ENCODE results near the gene PTEN.
A peak's percentile ranks its signal among the peaks of the same experiment; 100 is the strongest.
"Not testable (repeated sequence)": the region's sequence is repeated elsewhere in the genome, so short reads cannot be mapped to it uniquely, and the experiment has no call there.

PTEN gene

GRCh38 chr10:87862679-87863052 lies 759 bp upstream of the PTEN start:
- Histone ChIP-seq H3K9me3 (ENCODE audit: low read length) (no peaks in the 10 kb centered on the region), H3K27ac (ENCODE audit: low read depth, low read length) (peak overlapping the region; percentile 93), H3K36me3 (ENCODE audit: insufficient read depth, low read length) (no peaks in the 10 kb centered on the region), H3K27me3 (ENCODE audit: control insufficient read depth in 1 of 2, insufficient read depth in 2 of 2, low read length in 2 of 2) (no peaks in the 10 kb centered on the region), H3K9ac (ENCODE audit: low read length) (peak overlapping the region; percentile 83), H3K4me1 (ENCODE audit: insufficient read depth, low read length) (no peaks in the 10 kb centered on the region), H3K4me3 (ENCODE audit: low read depth in 1 of 2, low read length in 2 of 2) (peak overlapping the region; percentile 86 to 96)

- H3K9me3 ChIP-seq (ENCODE audit: low read length); H3K36me3 ChIP-seq (ENCODE audit: insufficient read depth, low read length); H3K27me3 ChIP-seq (ENCODE audit: control insufficient read depth in 1 of 2, insufficient read depth in 2 of 2, low read length in 2 of 2): not testable (repeated sequence)
- peaks cover 12% of the 10 kb centered on the region for H3K4me1 ChIP-seq (ENCODE audit: insufficient read depth, low read length)
- peak overlapping the region; percentile 92 to 96 for H3K4me3 ChIP-seq (ENCODE audit: low read depth in 1 of 2, low read length in 2 of 2)
- H3K27ac ChIP-seq (ENCODE audit: low read depth, low read length) = peak overlapping the region; percentile 93
- peak overlapping the region; percentile 62 for H3K9ac ChIP-seq (ENCODE audit: low read length)
These were observed 598 bp downstream of the PTEN start for GRCh38 chr10:87863951-87864495.

GRCh38 chr10:87864496-87865059 lies 1.2 kb downstream of the PTEN start:
- H3K9ac ChIP-seq (ENCODE audit: low read length) = peak overlapping the region; percentile 62
- no peaks in the 10 kb centered on the region for H3K36me3 ChIP-seq (ENCODE audit: insufficient read depth, low read length)
- peak overlapping the region; percentile 93 for H3K27ac ChIP-seq (ENCODE audit: low read depth, low read length)
- H3K4me3 ChIP-seq (ENCODE audit: low read depth in 1 of 2, low read length in 2 of 2) = peak overlapping the region; percentile 76 to 92
- H3K27me3 ChIP-seq (ENCODE audit: control insufficient read depth in 1 of 2, insufficient read depth in 2 of 2, low read length in 2 of 2) = no peaks in the 10 kb centered on the region
- no peaks in the 10 kb centered on the region for H3K9me3 ChIP-seq (ENCODE audit: low read length)
- H3K4me1 ChIP-seq (ENCODE audit: insufficient read depth, low read length) = peaks cover 16% of the 10 kb centered on the region

GRCh38 chr10:87865241-87865881 lies 1.9 kb downstream of the PTEN start:
- H3K4me3 ChIP-seq (ENCODE audit: low read depth in 1 of 2, low read length in 2 of 2) = peak overlapping the region; percentile 76 to 92
- peaks cover 16% of the 10 kb centered on the region for H3K4me1 ChIP-seq (ENCODE audit: insufficient read depth, low read length)
- H3K9me3 ChIP-seq (ENCODE audit: low read length) = no peaks in the 10 kb centered on the region
- peak overlapping the region; percentile 93 for H3K27ac ChIP-seq (ENCODE audit: low read depth, low read length)
- peak overlapping the region; percentile 62 for H3K9ac ChIP-seq (ENCODE audit: low read length)
- H3K36me3 ChIP-seq (ENCODE audit: insufficient read depth, low read length) = no peaks in the 10 kb centered on the region
- H3K27me3 ChIP-seq (ENCODE audit: control insufficient read depth in 1 of 2, insufficient read depth in 2 of 2, low read length in 2 of 2) = no peaks in the 10 kb centered on the region

GRCh38 chr10:87866412-87866974 lies 3.1 kb downstream of the PTEN start:
- H3K4me1 ChIP-seq (ENCODE audit: insufficient read depth, low read length) = peaks cover 27% of the 10 kb centered on the region
- H3K36me3 ChIP-seq (ENCODE audit: insufficient read depth, low read length) = no peaks in the 10 kb centered on the region
- H3K9ac ChIP-seq (ENCODE audit: low read length) = peak overlapping the region; percentile 62
- peak overlapping the region; percentile 22 for H3K27ac ChIP-seq (ENCODE audit: low read depth, low read length)
- peak overlapping the region; percentile 5 to 76 for H3K4me3 ChIP-seq (ENCODE audit: low read depth in 1 of 2, low read length in 2 of 2)
- H3K27me3 ChIP-seq (ENCODE audit: control insufficient read depth in 1 of 2, insufficient read depth in 2 of 2, low read length in 2 of 2) = no peaks in the 10 kb centered on the region
- no peaks in the 10 kb centered on the region for H3K9me3 ChIP-seq (ENCODE audit: low read length)

GRCh38 chr10:87867453-87867852 lies 4.0 kb downstream of the PTEN start:
- Histone ChIP-seq H3K9me3 (ENCODE audit: low read length) (no peaks in the 10 kb centered on the region), H3K4me1 (ENCODE audit: insufficient read depth, low read length) (peaks cover 27% of the 10 kb centered on the region), H3K9ac (ENCODE audit: low read length) (peak overlapping the region; percentile 62), H3K4me3 (ENCODE audit: low read depth in 1 of 2, low read length in 2 of 2) (peak overlapping the region in 1 of 2 donors; percentile 76), H3K27ac (ENCODE audit: low read depth, low read length) (no peak overlapping the region), H3K27me3 (ENCODE audit: control insufficient read depth in 1 of 2, insufficient read depth in 2 of 2, low read length in 2 of 2) (no peaks in the 10 kb centered on the region), H3K36me3 (ENCODE audit: insufficient read depth, low read length) (no peaks in the 10 kb centered on the region)

GRCh38 chr10:87868277-87868676 lies 4.9 kb downstream of the PTEN start:
- Histone ChIP-seq H3K9ac (ENCODE audit: low read length) (no peak overlapping the region), H3K4me1 (ENCODE audit: insufficient read depth, low read length) (peaks cover 36% of the 10 kb centered on the region), H3K36me3 (ENCODE audit: insufficient read depth, low read length) (no peaks in the 10 kb centered on the region)

GRCh38 chr10:87869139-87869538 lies 5.7 kb downstream of the PTEN start:
- not testable (repeated sequence) for H3K9ac ChIP-seq (ENCODE audit: low read length); H3K36me3 ChIP-seq (ENCODE audit: insufficient read depth, low read length); H3K27ac ChIP-seq (ENCODE audit: low read depth, low read length); H3K27me3 ChIP-seq (ENCODE audit: control insufficient read depth in 1 of 2, insufficient read depth in 2 of 2, low read length in 2 of 2); H3K4me3 ChIP-seq (ENCODE audit: low read depth in 1 of 2, low read length in 2 of 2); H3K9me3 ChIP-seq (ENCODE audit: low read length)
- peaks cover 42% of the 10 kb centered on the region for H3K4me1 ChIP-seq (ENCODE audit: insufficient read depth, low read length)

More at GRCh38 chr10:87868277-87868676, 4.9 kb downstream of the PTEN start:
- Histone ChIP-seq H3K9me3 (ENCODE audit: low read length) (no peaks in the 10 kb centered on the region), H3K27me3 (ENCODE audit: control insufficient read depth in 1 of 2, insufficient read depth in 2 of 2, low read length in 2 of 2) (no peaks in the 10 kb centered on the region), H3K27ac (ENCODE audit: low read depth, low read length) (no peak overlapping the region), H3K4me3 (ENCODE audit: low read depth in 1 of 2, low read length in 2 of 2) (no peak overlapping the region)

GRCh38 chr10:87869773-87870551 lies 6.5 kb downstream of the PTEN start:
- no peaks in the 10 kb centered on the region for H3K9me3 ChIP-seq (ENCODE audit: low read length)
- H3K4me1 ChIP-seq (ENCODE audit: insufficient read depth, low read length) = peaks cover 44% of the 10 kb centered on the region
- H3K27me3 ChIP-seq (ENCODE audit: control insufficient read depth in 1 of 2, insufficient read depth in 2 of 2, low read length in 2 of 2) = no peaks in the 10 kb centered on the region
- no peaks in the 10 kb centered on the region for H3K36me3 ChIP-seq (ENCODE audit: insufficient read depth, low read length)
- no peak overlapping the region for H3K9ac ChIP-seq (ENCODE audit: low read length)
- H3K4me3 ChIP-seq (ENCODE audit: low read depth in 1 of 2, low read length in 2 of 2) = no peak overlapping the region
- H3K27ac ChIP-seq (ENCODE audit: low read depth, low read length) = no peak overlapping the region

- H3K4me3 ChIP-seq (ENCODE audit: low read depth in 1 of 2, low read length in 2 of 2) = no peak overlapping the region
- no peak overlapping the region for H3K27ac ChIP-seq (ENCODE audit: low read depth, low read length)
- H3K9me3 ChIP-seq (ENCODE audit: low read length) = no peaks in the 10 kb centered on the region
These were observed 9.4 kb downstream of the PTEN start for GRCh38 chr10:87872828-87873227.

GRCh38 chr10:87873656-87874055 lies 10.2 kb downstream of the PTEN start:
- Histone ChIP-seq H3K4me3 (ENCODE audit: low read depth in 1 of 2, low read length in 2 of 2) (no peak overlapping the region), H3K4me1 (ENCODE audit: insufficient read depth, low read length) (peaks cover 39% of the 10 kb centered on the region), H3K9me3 (ENCODE audit: low read length) (no peaks in the 10 kb centered on the region), H3K9ac (ENCODE audit: low read length) (no peak overlapping the region), H3K36me3 (ENCODE audit: insufficient read depth, low read length) (no peaks in the 10 kb centered on the region), H3K27ac (ENCODE audit: low read depth, low read length) (no peak overlapping the region), H3K27me3 (ENCODE audit: control insufficient read depth in 1 of 2, insufficient read depth in 2 of 2, low read length in 2 of 2) (no peaks in the 10 kb centered on the region)

More at GRCh38 chr10:87872828-87873227, 9.4 kb downstream of the PTEN start:
- peaks cover 47% of the 10 kb centered on the region for H3K4me1 ChIP-seq (ENCODE audit: insufficient read depth, low read length)
- no peaks in the 10 kb centered on the region for H3K27me3 ChIP-seq (ENCODE audit: control insufficient read depth in 1 of 2, insufficient read depth in 2 of 2, low read length in 2 of 2)
- H3K9ac ChIP-seq (ENCODE audit: low read length) = no peak overlapping the region
- no peaks in the 10 kb centered on the region for H3K36me3 ChIP-seq (ENCODE audit: insufficient read depth, low read length)

Data from muscle layer of colon (tissue), 2 donors.